Sigmoid colon (tissue), 7 donors: ENCODE results near the gene PARVG. TPM values are rescaled to one million over a fixed set of nuclear protein-coding genes. Genes with fewer than 3 reads are reported as not detected.

Experiments
- DNase-seq: peaks from one replicate; pipeline ENCODE4 v3.0.0-alpha.2; 2019
- H3K27ac ChIP-seq, 4 donors: fragments of 200-600 bp; sonication (generic); one replicate each; pipeline ENCODE4 v1.5.1; 2016 to 2019; ENCODE audit warnings: mild to moderate bottlenecking in 1 of 4
- H3K27me3 ChIP-seq, 3 donors: fragments of 200-600 bp; sonication (generic); one replicate each; pipeline ENCODE4 v1.5.1; 2019; ENCODE audit warnings: mild to moderate bottlenecking in 1 of 3
- H3K36me3 ChIP-seq, 4 donors: fragments of 200-600 bp; sonication (generic); one replicate each; pipeline ENCODE4 v1.5.1; 2016 to 2019
- H3K4me1 ChIP-seq, 4 donors: fragments of 200-600 bp; sonication (generic); one replicate each; pipeline ENCODE4 v1.5.1; 2017 to 2019
- H3K4me3 ChIP-seq, 4 donors: fragments of 200-600 bp; sonication (generic); one replicate each; pipeline ENCODE4 v1.5.1; 2017 to 2019; ENCODE audit warnings: mild to moderate bottlenecking in 2 of 4, moderate library complexity in 1 of 4
- H3K9me3 ChIP-seq, 4 donors: fragments of 200-600 bp in 3 of 4; sonication (generic) in 3 of 4; one replicate each; pipeline versions ENCODE4 v1.5.1 to v1.6.1; 2013 to 2019
- CTCF ChIP-seq, 4 experiments: fragments of 450-650 bp in 3 of 4; fragments of 200-600 bp in 1 of 4; IDR thresholded peaks; one replicate each; pipeline ENCODE4 v1.5.1; 2016 to 2019; ENCODE audit warnings: antibody characterized with exemption in 4 of 4, mild to moderate bottlenecking in 3 of 4, moderate library complexity in 2 of 4
- EP300 ChIP-seq, 4 donors: sonication (generic); formaldehyde crosslinking; IDR thresholded peaks; one replicate each; pipeline ENCODE4 v1.6.1; 2017; ENCODE audit warnings: antibody characterized with exemption in 4 of 4
- POLR2A ChIP-seq, 2 donors: fragments of 450-650 bp; IDR thresholded peaks; one replicate each; pipeline ENCODE4 v1.6.1; 2016; ENCODE audit warnings: antibody characterized with exemption in 2 of 2, mild to moderate bottlenecking in 2 of 2, moderate library complexity in 2 of 2
- POLR2AphosphoS5 ChIP-seq, 4 donors: sonication (generic); formaldehyde crosslinking; IDR thresholded peaks; one replicate each; pipeline ENCODE4 v1.6.1; 2017; ENCODE audit warnings: antibody characterized with exemption in 4 of 4
- WGBS, 2 donors: extraction: QIAGEN DNeasy Blood & Tissue Kit; methylation state at CpG; one replicate each; pipeline ENCODE4 v1.1.7; 2013; 5-methylcytosine and 5-hydroxymethylcytosine counted together
- intact Hi-C: fragments of 100-400 bp; cut with DNase I; formaldehyde crosslinking; loops from one replicate; pipeline ENCODE4 v1.15.1; 2023
- polyA plus RNA-seq, 3 donors: library from polyadenylated mRNA; stranded (reverse); fragments of 200-250 nt; gene quantifications; one replicate each; pipeline ENCODE4 v1.2.3, GENCODE V29; 2013
- total RNA-seq, 4 donors: library from RNA; depleted of rRNA; stranded (reverse); fragments of >200 nt; gene quantifications; one replicate each; pipeline ENCODE4 v1.1.0, GENCODE V29; 2016
- donor health status: healthy with polysubstance abuse.
- donor health status: Bipolar disorder and iron deficiency.
- donor health status: healthy.

PARVG gene
- total and polyA plus RNA-seq, 7 donors, result 3.0 to 65.1 (median 9.8) TPM

- Histone ChIP-seq H3K4me1 (peaks cover 0 to 4% (median 0%) of the 10 kb centered on the region in 4 donors), H3K27ac (no peak overlapping the region), H3K9me3 (no peaks in the 10 kb centered on the region), H3K4me3 (no peak overlapping the region), H3K27me3 (no peaks in the 10 kb centered on the region), H3K36me3 (no peaks in the 10 kb centered on the region)
- peak; percentile 46 for DNase-seq
- TF ChIP-seq POLR2A (IDR thresholded peaks at IDR 0.05), result no peak
- TF ChIP-seq EP300 (IDR thresholded peaks at IDR 0.05), result no peak
- no peak for TF ChIP-seq POLR2AphosphoS5 (IDR thresholded peaks at IDR 0.05)
- TF ChIP-seq CTCF (IDR thresholded peaks at IDR 0.05), result no peak
- 82 to 84% methylated on average over 12 of the region's 12 CpGs for WGBS, 2 donors
- intact Hi-C loops, result no loop called here
Observed at GRCh38 chr22:44188986-44189630, 8.4 kb downstream of the PARVG start.

GRCh38 chr22:44190381-44190976, 9.8 kb downstream of the PARVG start:
- intact Hi-C loops, result no loop called here
- H3K9me3 ChIP-seq, result no peaks in the 10 kb centered on the region
- TF ChIP-seq POLR2AphosphoS5 (IDR thresholded peaks at IDR 0.05), result no peak
- no peak for TF ChIP-seq POLR2A (IDR thresholded peaks at IDR 0.05)
- TF ChIP-seq EP300 (IDR thresholded peaks at IDR 0.05), result no peak
- WGBS, 2 donors, result 67 to 81% methylated on average over 12 of the region's 12 CpGs
- peaks cover 0 to 4% (median 0%) of the 10 kb centered on the region in 4 donors for H3K4me1 ChIP-seq
- no peaks in the 10 kb centered on the region for H3K27me3 ChIP-seq
- H3K27ac ChIP-seq, result no peak overlapping the region
- DNase-seq, result peak; percentile 55
- no peak overlapping the region for H3K4me3 ChIP-seq
- H3K36me3 ChIP-seq, result no peaks in the 10 kb centered on the region

GRCh38 chr22:44191036-44191454, 10.3 kb downstream of the PARVG start:
- no peak for TF ChIP-seq CTCF (IDR thresholded peaks at IDR 0.05)
- no peak for TF ChIP-seq EP300 (IDR thresholded peaks at IDR 0.05)
- no peak for TF ChIP-seq POLR2AphosphoS5 (IDR thresholded peaks at IDR 0.05)
- TF ChIP-seq POLR2A (IDR thresholded peaks at IDR 0.05), result no peak
- Histone ChIP-seq H3K4me3 (no peak overlapping the region), H3K9me3 (no peaks in the 10 kb centered on the region), H3K27me3 (no peaks in the 10 kb centered on the region), H3K27ac (no peak overlapping the region), H3K4me1 (peaks cover 0 to 4% (median 0%) of the 10 kb centered on the region in 4 donors), H3K36me3 (no peaks in the 10 kb centered on the region)
- intact Hi-C loops, result no loop called here
- WGBS, 2 donors, result 50 to 52% methylated on average over 9 of the region's 9 CpGs
- peak; percentile 57 for DNase-seq

GRCh38 chr22:44192098-44192815, 11.5 kb downstream of the PARVG start:
- peak; percentile 46 for DNase-seq
- Histone ChIP-seq H3K36me3 (no peaks in the 10 kb centered on the region), H3K27me3 (no peaks in the 10 kb centered on the region), H3K27ac (no peak overlapping the region), H3K9me3 (no peaks in the 10 kb centered on the region), H3K4me3 (no peak overlapping the region), H3K4me1 (peaks cover 0 to 4% (median 0%) of the 10 kb centered on the region in 4 donors)
- WGBS, 2 donors, result 77 to 90% methylated on average over 8 of the region's 8 CpGs
- intact Hi-C loops, result no loop called here
- TF ChIP-seq CTCF (IDR thresholded peaks at IDR 0.05) (no peak), POLR2AphosphoS5 (IDR thresholded peaks at IDR 0.05) (no peak), POLR2A (IDR thresholded peaks at IDR 0.05) (no peak), EP300 (IDR thresholded peaks at IDR 0.05) (no peak)
